SK-N-SH treated with all-trans-retinoic acid at 6 μM for 48 hours (cell line): ENCODE data around the gene TBC1D2B.
"Not testable (repeated sequence)": the region's sequence is repeated elsewhere in the genome, so short reads cannot be mapped to it uniquely, and the experiment has no call there.

Source experiments
- ATAC-seq: fragments of 200-7000 bp; cut with Tn5 transposase; 3 replicates; pipeline ENCODE4 v1.9.1; 2020; ENCODE audit warnings: mild to moderate bottlenecking, moderate library complexity
- ARNTL ChIP-seq: fragments of 450-650 bp; formaldehyde crosslinking; IDR thresholded peaks from 2 replicates; pipeline ENCODE4 v1.5.0; 2020; ENCODE audit warnings: low read depth, mild to moderate bottlenecking, moderate library complexity, borderline replicate concordance
- BACH2 ChIP-seq: fragments of 250-450 bp; sonication (Bioruptor Pico); IDR thresholded peaks from 2 replicates; pipeline ENCODE4 v1.9.0; 2021; ENCODE audit warnings: mild to moderate bottlenecking, borderline replicate concordance
- CREB5 ChIP-seq: fragments of 250-450 bp; sonication (Bioruptor Pico); IDR thresholded peaks from 2 replicates; pipeline ENCODE4 v1.5.1; 2020; ENCODE audit warnings: low read depth, mild to moderate bottlenecking, moderate library complexity
- CSDC2 ChIP-seq: fragments of 250-450 bp; sonication (Bioruptor Pico); IDR thresholded peaks from 2 replicates; pipeline ENCODE4 v1.5.0; 2020; ENCODE audit warnings: mild to moderate bottlenecking, moderate library complexity
- CSRNP3 ChIP-seq: fragments of 250-450 bp; sonication (Bioruptor Pico); IDR thresholded peaks from 2 replicates; pipeline ENCODE4 v1.5.1; 2021; ENCODE audit warnings: mild to moderate bottlenecking, moderate library complexity
- ESRRG ChIP-seq: fragments of 250-450 bp; sonication (Bioruptor Pico); IDR thresholded peaks from 2 replicates; pipeline ENCODE4 v1.6.1; 2021; ENCODE audit warnings: mild to moderate bottlenecking
- GLIS3 ChIP-seq: fragments of 250-450 bp; sonication (Bioruptor Pico); IDR thresholded peaks from 2 replicates; pipeline ENCODE4 v1.5.0; 2020; ENCODE audit warnings: mild to moderate bottlenecking, moderate library complexity
- ISL1 ChIP-seq: fragments of 250-450 bp; sonication (Bioruptor Pico); IDR thresholded peaks from 2 replicates; pipeline ENCODE4 v2.1.2; 2022; ENCODE audit warnings: mild to moderate bottlenecking, moderate library complexity
- PATZ1 ChIP-seq: fragments of 250-450 bp; sonication (Bioruptor Pico); IDR thresholded peaks from 2 replicates; pipeline ENCODE4 v1.8.0; 2020; ENCODE audit warnings: mild to moderate bottlenecking, moderate library complexity, borderline replicate concordance
- POU6F1 ChIP-seq: fragments of 250-450 bp; sonication (Bioruptor Pico); IDR thresholded peaks from 2 replicates; pipeline ENCODE4 v1.8.0; 2021; ENCODE audit warnings: low read depth, mild to moderate bottlenecking, moderate library complexity, borderline replicate concordance
- PPARA ChIP-seq: fragments of 250-450 bp; sonication (Bioruptor Pico); IDR thresholded peaks from 2 replicates; pipeline ENCODE4 v1.5.0; 2020; ENCODE audit warnings: mild to moderate bottlenecking, borderline replicate concordance
- RARB ChIP-seq: fragments of 250-450 bp; sonication (Bioruptor Pico); IDR thresholded peaks from 2 replicates; pipeline ENCODE4 v1.8.0; 2021; ENCODE audit warnings: mild to moderate bottlenecking, moderate library complexity
- SNAI2 ChIP-seq: fragments of 250-450 bp; sonication (Bioruptor Pico); IDR thresholded peaks from 2 replicates; pipeline ENCODE4 v1.5.0; 2020; ENCODE audit warnings: mild to moderate bottlenecking, moderate library complexity
- TOX ChIP-seq: fragments of 250-450 bp; sonication (Bioruptor Pico); IDR thresholded peaks from 2 replicates; pipeline ENCODE4 v1.8.0; 2021; ENCODE audit warnings: mild to moderate bottlenecking, moderate library complexity, borderline replicate concordance
- TSHZ2 ChIP-seq: fragments of 250-450 bp; sonication (Bioruptor Pico); IDR thresholded peaks from 2 replicates; pipeline ENCODE4 v1.5.0; 2020; ENCODE audit warnings: mild to moderate bottlenecking, moderate library complexity
- ZC3H10 ChIP-seq: fragments of 250-450 bp; sonication (Bioruptor Pico); IDR thresholded peaks from 2 replicates; pipeline ENCODE4 v1.5.1; 2021; ENCODE audit warnings: mild to moderate bottlenecking, moderate library complexity
- ZFP3 ChIP-seq: fragments of 250-450 bp; sonication (Bioruptor Pico); IDR thresholded peaks from 2 replicates; pipeline ENCODE4 v1.5.0; 2020; ENCODE audit warnings: mild to moderate bottlenecking, moderate library complexity
- ZFP30 ChIP-seq: fragments of 450-650 bp; formaldehyde crosslinking; IDR thresholded peaks from 2 replicates; pipeline ENCODE4 v1.5.0; 2022; ENCODE audit warnings: mild to moderate bottlenecking, moderate library complexity
- ZNF565 ChIP-seq: fragments of 450-650 bp; formaldehyde crosslinking; conservative IDR thresholded peaks from 2 replicates; pipeline ENCODE4 v1.5.0; 2020; ENCODE audit warnings: low read depth, mild to moderate bottlenecking, moderate library complexity
- ZNF70 ChIP-seq: fragments of 450-650 bp; formaldehyde crosslinking; IDR thresholded peaks from 2 replicates; pipeline ENCODE4 v1.5.0; 2020; ENCODE audit warnings: mild to moderate bottlenecking, moderate library complexity
- ZNF8 ChIP-seq: fragments of 450-650 bp; formaldehyde crosslinking; IDR thresholded peaks from 2 replicates; pipeline ENCODE4 v1.5.0; 2020; ENCODE audit warnings: mild to moderate bottlenecking, moderate library complexity

The TBC1D2B gene

GRCh38 chr15:77976760-77977525 lies 100.6 kb downstream of the TBC1D2B start:
- not testable (repeated sequence) for ATAC-seq

GRCh38 chr15:77976095-77976450 lies 101.4 kb downstream of the TBC1D2B start:
- not testable (repeated sequence) for ATAC-seq

GRCh38 chr15:77975332-77976094 lies 102.0 kb downstream of the TBC1D2B start:
- TF ChIP-seq ISL1 (no peak), CREB5 (CRISPR knock-in tag) (no peak), SNAI2 (CRISPR knock-in tag) (no peak), BACH2 (CRISPR knock-in tag) (no peak), ESRRG (no peak), ZNF70 (CRISPR knock-in tag) (no peak), ZNF565 (no peak), PATZ1 (no peak), RARB (no peak), TOX (CRISPR knock-in tag) (no peak), ZFP3 (CRISPR knock-in tag) (no peak), POU6F1 (CRISPR knock-in tag) (no peak), PPARA (CRISPR knock-in tag) (no peak), GLIS3 (no peak), ZNF8 (CRISPR knock-in tag) (no peak), ZFP30 (no peak), CSDC2 (CRISPR knock-in tag) (no peak), CSRNP3 (CRISPR knock-in tag) (no peak), ZC3H10 (CRISPR knock-in tag) (no peak), ARNTL (no peak)
- TF ChIP-seq, all 23 proteins: peak for 0
- no peak for ATAC-seq

GRCh38 chr15:77974416-77975331 lies 102.8 kb downstream of the TBC1D2B start:
- ATAC-seq: peak; percentile 69
- TF ChIP-seq CSRNP3 (CRISPR knock-in tag) (no peak), CREB5 (CRISPR knock-in tag) (no peak), RARB (no peak), SNAI2 (CRISPR knock-in tag) (no peak), ZNF565 (no peak), ZNF8 (CRISPR knock-in tag) (no peak), TSHZ2 (CRISPR knock-in tag) (no peak), ESRRG (no peak)
